SKM-1 treated with dmso at 0.1 percent for 144 hours (cell line): ENCODE measurements around the gene CAMK1D.

ENCODE experiments used
- DNase-seq: peaks from one replicate; lab custom pipeline; 2025; ENCODE audit not compliant: unreplicated experiment; lab: John Stamatoyannopoulos, UW

Gene CAMK1D

DNA sequence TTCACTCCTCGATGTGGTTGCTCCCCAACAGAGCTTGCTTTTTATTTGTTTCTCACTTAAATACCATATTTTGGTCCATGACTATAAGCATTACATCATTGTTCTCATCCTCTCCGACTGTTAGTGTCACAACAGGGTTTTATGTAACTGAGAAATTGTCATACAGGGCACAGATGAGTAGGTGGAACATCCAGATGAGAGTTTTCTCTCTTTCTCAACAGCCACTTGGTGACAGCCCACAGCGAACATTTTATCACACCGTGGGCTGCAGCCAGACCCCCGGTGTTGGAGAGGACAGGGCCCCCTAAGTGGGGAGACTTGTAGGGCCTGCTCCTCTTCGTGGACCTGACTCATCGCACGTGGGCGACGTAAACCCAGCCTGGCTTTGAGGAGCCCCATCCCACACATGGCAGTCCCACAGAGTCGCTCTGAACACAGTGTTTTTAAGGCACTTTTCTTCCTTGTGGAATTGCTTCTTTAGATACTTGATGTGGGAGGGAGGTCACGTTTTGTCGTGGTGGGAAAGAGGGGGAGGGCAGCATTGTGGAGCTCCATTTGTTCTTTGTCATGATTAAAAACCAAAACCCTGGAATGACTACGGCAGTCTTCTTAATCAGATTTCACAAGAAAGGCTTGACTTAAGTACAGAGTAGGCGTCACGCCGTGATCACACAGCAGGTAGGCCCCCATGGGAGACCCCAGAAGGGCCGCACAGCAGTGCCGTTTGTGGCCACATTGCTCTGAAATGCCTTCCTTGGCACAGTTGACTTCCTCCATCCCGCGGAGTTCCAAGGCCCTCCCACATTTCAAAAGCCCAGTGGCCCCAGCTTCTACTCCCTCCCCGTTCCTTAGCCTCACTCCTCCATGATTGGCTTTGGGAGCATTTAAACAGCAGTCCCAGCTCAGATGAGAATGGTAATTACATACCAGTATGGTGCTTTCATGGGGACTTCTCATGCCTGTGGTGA is 431.6 kb downstream of the CAMK1D start:
- DNase-seq, result no peak

DNA sequence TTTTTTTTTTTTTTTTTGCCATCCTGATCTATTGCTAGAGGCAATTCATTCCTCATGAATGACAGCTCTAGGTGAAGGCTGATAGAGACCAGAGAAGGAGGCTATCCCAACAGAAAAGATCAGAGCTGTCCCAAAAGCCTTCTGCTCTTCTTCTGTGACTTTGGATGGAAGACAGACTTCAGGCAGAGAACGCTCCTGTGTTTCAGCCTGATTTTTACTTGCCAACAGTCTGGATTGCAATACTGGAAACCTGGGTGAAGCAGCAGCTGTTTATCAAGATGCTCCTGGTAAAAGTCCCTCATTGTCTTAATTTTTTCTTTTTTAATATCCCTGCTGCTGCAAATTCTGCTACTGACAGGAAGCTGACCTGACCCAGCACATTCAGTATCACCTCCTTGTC is 432.6 kb downstream of the CAMK1D start:
- no peak for DNase-seq

DNA sequence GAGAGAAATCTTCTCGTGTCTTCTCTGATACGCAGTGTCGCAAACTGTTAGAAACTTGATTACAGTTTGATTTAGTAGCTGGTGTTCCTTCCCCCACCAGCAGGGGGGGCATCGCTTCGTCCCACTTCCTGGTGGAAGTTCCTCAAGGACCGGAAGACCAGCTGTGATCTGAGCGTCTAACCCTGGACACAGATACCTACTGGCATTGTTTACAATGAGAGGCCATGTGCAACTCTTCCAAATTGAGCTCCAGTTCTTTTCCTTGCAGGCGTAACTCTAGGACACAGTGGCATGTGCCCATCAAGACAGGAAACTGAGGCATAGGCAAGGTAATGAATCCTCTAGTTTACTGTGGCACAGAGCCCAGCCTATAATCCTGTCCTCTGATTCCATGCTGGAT is 433.2 kb downstream of the CAMK1D start:
- DNase-seq, result peak; percentile 3

DNA sequence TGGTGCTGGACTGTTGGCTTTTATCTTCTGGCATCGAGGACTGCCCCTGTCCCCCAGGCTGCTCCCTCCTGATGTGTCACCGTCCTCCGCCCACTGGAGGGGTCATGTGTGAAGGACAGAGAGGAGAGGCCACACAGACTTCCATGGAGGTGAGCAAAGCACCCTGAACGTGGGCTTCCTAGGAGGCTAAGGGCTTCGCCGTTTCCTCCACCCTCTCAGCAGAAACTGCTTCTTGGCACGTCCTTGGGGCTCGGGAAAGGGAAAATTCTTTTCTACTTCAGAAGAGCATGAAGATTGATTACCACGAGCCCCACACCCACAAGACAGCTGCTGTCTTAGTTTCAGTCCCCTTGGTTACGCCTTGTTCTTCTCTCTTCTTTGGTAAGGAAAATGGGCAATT is 433.9 kb downstream of the CAMK1D start:
- no peak for DNase-seq

DNA sequence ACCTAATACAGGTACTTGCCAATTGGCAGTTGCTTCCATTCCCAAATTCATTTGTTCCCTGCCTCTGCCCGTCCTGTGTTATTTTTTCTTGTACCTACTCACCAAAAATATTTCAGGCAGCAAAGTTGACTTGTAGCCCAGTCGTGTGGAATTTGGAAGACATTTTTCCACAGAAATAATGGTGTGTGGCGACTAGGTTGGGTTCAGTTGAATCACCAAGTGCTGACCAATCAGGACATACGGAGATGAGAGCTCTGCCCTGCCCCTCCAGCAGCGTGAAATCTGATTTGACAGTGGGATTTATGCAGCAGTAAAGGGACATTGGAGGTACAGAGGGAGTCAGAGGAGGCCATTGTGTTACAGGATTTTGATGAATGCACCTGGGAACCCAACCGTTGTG is 435.3 kb downstream of the CAMK1D start:
- no peak for DNase-seq

DNA sequence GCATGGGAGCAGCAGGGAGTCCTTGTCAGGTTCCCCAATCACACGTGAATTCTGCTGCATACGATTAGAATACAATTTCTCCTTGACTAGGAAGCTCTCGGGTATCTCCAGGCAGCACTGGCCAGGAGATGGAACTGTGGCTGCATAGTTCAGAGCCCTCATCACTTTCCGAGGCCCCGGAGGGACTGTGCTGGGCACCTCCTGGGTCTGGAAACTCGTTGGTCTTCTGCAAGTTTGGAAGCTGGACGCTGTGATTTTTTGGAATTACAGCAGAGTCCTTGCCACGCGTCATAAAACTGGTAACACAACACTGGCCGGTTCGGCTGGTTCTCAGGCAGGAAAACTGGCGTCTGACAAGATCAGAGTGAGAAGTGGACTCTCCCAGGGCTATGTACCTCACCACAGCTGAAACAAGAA is 436.1 kb downstream of the CAMK1D start:
- DNase-seq, result no peak

DNA sequence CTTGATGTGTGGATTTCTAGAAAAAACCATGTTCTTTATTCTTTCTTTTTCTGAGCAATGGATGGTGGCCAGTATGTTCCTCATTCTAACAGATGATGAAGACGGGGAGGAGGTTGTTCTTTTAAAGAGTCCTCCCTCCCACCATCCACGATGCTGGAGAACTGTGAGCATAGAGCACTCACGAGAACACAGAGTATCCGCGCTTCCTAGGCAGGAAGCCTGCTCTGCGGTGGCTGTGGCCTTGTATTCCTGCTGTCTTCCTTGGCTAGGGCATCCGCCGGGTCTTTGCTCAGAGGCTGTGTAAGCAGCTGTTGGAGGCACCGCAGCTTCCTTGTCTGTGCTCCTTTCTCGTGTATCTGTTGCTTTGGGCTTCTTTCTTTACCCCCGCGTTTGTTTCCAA is 437.9 kb downstream of the CAMK1D start:
- DNase-seq, result no peak

DNA sequence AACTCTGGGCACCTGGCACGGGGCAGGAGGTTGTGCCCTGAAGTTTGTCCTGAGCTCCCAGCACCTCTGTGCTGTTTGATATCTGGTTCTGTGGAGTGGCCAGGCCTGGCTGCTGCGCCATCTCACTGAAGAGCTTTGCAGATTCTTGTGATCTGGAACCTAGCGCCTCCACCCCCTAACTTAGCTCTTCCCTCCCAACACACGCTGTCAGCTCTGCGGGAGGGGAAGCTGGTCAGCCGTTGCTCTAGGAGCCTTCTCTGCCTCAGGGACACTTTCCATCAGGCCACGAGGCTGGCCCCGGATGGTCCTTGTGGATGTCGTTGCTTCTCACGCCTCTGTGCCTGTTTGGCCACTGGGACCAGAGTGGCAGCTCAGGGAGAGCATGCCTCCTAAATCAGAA is 438.9 kb downstream of the CAMK1D start:
- DNase-seq, result no peak

DNA sequence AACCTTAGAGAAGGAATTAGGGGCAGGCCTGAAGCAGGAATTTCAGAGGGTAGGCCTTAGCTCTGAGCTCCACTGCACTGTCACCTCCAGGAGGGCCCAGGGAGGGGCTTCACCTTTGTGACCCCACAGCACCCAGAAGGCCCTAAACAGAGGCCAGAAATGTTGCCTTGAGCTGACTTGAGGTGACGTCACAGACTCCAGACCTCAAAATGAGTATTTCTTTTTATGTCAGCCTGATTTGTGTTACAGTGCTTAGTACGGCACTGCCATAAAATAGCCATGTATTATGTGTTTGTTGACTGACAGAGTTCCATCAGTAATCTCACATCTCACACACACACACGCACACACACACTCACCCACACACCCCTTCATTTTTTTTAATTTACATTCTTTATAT is 440.9 kb downstream of the CAMK1D start:
- DNase-seq, result no peak

DNA sequence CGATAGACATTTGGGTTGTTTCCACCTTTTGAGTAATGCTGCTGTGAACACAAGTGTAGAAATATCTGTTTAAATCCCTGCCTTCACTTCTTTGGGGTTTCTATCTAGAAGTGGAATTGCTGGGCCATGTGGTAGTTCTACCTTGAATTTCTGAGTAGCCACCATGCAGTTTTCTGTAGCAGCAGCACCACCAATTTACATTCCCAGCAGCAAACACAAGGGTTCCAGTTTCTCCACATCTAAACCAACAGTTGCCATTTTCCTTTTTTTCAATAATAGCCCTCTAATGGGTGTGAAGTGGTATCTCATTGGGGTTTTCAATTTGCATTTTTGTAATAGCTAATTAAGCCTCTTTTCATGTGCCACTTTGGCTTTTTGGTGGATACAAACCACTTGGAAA is 442.4 kb downstream of the CAMK1D start:
- no peak for DNase-seq

DNA sequence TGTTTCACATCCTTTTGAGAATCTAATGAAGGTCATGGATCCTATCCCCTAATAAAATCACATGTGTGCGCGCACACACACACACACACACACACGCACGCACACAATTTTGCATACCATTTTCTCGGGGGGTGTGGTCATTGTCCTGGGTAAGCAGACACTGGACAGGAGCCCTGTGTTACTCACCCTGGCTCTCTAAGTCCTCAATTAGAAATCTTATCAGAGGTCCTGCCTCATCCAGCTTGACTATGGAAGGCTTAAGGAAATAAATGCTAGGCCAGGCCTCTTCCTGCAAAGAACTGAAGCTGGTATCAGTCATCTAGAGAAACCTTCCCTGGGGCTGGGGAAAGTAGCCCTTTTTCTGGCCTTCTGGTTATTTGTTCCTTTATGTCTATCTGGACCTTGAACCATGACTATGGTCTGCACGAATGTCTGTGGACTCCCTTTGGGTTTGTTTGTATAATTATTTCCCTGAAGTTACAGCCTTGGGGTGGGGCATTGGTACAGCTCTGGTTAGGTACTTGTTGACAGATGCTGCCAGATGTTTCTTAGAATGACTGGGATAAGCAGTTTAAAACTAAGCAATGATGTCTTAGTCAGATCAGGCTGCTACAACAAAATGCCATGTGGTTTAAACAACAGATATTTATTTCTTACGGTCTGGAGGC is 443.7 kb downstream of the CAMK1D start:
- no peak for DNase-seq

DNA sequence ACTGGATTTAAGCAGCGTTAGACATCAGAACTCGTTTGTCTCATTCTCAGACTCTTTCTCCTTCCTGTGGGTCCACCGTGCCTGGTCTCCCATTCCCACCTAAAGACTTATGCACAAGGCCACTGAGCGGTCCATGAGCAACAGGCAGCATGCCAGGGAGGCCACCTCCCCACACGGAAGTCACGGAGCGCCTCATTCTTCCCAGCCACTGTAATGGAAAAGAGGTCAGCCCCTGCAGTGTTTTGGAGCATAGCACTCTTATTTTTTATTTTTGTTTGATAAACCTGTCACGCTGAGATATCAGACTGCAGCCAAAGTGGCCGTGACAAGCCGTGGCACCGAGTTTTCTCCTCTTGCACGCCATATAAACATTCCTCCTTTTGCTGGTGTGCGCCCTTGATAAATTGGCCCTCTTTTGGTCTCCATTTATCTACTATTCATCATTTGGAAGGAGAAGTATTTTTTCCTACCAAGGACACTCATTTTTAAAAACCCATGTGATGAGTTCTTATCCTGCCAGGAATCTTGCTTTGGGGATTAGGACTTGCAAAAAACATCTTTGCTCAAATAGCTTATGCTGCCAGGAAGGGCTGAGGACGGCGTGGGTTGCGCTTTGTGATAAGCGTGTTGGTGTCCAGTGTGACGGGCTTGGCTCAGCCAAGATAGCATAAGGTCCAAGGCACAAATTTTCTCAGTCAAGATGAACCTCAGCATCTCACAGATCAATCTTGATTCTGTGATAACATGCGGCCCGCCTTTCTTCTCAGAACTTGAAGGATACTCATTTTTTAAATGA is 446.2 kb downstream of the CAMK1D start:
- DNase-seq, result no peak

DNA sequence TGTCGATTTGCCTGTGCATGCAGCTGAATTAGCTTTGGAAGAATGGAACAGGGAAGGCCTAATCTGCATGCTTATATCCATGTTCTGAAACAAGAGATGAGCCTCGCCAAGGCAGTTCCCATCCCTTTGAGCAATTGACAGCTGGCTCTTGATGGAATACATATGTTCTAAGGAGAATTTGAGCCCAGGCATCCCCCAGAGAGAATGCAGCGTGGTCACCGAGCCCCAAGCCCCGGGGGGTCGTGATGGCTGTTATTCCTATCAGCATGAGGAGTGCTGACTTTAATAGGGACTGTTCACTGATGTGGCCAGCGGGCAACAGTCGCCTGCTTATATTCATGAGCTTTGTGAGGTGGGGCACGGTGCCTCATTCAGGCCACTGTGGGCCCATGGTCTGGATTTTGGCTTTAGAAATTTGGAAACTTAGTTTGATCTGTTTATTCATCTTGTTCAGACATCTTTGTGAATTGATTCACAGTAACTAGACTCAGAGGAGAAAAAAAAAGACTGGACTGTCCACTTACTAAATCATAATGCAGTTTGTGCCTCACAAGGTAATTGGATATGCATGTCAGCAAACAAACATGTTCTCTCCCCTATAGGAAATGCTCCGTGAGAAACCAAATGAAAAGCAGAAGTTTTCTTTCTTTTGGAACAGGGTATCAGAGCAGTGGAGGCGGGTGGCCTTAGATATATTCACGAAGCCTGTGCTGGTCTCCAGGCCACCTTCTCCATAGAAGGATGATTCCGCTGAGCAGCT is 447.2 kb downstream of the CAMK1D start:
- no peak for DNase-seq

DNA sequence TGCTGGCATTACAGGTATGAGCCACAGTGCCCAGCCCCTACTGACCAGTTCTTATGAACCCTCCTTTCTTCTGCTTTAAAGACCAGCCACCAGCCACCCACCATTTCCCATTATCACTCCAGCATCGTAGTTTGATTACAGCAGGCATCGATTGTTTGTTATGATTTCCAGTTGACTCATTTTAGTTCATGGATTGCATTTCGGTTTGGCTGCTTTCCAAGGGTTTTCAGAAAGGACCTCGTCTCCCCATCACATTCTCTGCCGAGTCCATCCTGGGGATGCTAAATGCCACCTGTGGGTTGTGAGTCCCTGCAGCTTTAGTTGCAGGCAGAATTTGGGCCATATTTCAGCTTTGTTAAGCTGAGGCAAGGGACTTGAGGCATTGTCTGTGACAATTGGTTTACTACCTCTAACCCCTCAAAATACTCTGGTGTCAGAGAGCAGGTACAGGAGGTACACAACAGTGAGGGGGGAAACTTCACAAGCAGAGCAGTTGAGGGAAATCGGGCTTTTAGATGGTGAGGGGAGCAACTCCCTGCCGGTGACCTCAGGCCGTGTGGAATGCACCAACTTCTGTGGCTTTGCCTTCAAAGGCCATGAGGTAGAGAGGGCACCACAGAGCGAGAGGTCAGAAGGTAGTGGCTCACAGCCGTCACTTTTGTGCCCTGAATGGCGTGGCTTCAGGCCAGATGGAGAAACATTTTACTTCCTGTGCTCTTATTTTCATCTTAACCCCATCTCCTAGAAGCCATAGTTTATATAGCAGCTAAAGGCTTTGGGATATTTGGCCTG is 448.3 kb downstream of the CAMK1D start:
- no peak for DNase-seq

DNA sequence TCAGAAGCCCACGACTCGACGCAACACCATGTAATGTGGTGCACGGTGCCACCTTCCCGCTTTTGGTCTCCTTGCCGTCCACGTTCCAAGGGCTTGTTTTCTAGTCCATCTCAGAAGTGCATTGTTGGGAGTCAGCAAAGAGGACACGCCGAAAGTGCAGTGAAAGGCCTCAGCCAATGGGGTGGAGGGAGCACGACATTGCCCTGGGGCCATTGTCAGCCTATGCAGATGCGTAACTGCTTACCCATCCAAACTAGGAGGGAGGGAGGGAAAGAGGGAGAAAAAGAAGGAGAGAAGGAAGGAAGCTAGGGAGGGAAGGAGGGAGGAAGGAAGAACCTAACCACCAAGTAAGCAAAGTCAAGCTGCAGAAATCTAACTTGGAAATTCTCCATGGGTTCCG is 449.8 kb downstream of the CAMK1D start:
- DNase-seq, result no peak

DNA sequence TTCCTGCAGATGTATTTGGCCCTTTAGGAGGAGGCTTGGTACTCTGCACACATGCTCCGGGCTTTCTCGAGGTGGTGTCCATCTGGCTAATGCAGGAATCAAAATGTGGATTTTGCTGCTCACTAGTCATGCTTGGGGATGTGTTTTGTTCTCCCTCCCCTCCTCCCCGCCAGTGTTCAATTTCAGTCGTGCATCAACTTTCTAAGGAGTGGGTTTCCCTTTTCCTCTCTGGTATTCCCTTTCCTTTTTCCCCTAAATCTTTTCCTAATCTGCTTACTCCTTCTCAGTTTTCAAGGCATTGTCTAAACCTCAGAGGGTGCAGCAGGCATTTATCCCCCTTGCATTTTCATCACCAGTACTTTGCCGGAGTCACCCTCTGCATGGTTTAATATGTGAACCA is 450.4 kb downstream of the CAMK1D start:
- no peak for DNase-seq

DNA sequence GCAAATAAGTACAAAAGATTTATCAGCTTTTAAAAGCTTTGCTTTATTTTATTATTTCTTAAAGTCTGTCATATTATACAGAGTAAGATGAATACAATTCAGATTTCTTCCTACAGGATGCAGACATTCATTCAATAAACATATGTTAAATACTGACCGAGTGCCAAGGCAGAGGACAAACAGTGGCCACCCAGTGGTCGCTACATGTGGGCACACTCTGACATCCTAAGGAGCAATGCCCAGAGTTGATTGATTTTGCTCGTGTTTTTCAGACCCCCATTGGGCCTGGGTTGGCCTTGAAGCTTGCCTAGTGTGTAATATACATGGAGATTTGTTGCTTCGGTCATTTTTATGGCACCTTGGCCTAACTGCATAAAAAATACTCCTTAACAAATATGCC is 451.0 kb downstream of the CAMK1D start:
- DNase-seq, result no peak

DNA sequence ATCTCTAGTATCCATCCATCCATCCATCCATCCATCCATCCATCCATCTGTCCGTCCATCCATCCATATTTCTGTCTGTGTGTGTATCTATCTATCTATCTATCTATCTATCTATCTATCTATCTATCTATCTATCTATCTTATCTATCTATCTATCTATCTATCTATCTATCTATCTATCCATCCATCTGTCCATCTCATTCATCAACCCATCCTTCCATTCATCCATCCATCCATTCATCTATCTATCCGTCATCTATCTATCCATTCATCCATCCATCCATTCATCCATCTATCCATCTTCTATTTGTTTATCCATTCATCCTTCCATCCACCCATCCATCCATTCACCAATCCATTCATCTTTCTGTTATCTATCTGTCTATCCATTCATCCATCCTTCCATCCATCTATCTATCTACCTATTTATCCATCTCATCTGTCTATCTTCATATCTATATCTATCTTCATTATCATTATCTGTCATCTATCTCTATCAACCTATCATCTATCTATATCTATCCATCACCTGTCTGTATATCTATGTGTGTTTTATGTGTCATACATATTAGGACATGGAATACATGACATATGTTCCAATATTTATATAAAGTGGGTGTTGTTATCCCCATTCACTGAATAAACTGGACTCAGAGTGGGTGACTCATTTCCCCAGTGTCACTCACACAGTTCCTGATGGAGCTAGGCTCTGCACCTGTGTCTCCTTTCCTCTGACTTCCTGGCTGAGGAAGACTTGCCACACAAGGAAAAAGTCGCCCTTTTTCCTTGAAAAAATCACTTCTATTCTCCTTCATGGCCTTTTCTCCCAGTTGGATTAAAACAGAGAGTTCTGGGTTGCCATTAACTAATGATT is 452.1 kb downstream of the CAMK1D start:
- no peak for DNase-seq

DNA sequence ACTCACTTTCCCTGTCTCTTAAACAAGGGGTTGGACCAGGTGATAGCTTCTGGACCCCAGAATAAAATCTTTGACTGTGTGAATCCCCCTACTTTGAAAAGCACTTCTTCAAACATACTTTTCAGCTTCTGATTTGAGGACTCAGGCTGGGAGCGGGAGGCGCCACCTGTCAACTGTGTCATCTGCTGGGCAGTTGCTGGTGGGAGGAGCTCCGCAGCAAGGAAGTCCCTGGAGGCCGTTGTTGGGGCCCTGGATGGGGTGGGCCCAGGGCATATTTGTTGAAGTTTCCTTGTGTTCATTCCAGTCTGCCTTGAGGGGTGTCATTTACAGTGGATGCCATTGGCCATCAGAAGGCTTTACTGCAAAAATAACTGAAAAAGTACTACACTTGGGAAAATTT is 454.4 kb downstream of the CAMK1D start:
- no peak for DNase-seq
